Testis (tissue), 2 donors: ENCODE measurements around the gene SSNA1.

ENCODE experiments used
- POLR2A ChIP-seq: fragments of 450-650 bp; IDR thresholded peaks from one replicate; pipeline ENCODE4 v1.6.1; 2017; ENCODE audit warnings: antibody characterized with exemption, mild to moderate bottlenecking, moderate library complexity
- TF ChIP-seq, protein P1 (sequence below), 3 experiments: fragments of 450-650 bp in 2 of 3; fragments of 200-600 bp in 1 of 3; sonication (generic) in 1 of 3; IDR thresholded peaks; one replicate each; pipeline ENCODE4 v1.5.1; 2016 to 2019; ENCODE audit warnings: antibody characterized with exemption in 3 of 3, mild to moderate bottlenecking in 2 of 3, moderate library complexity in 1 of 3

DNA sequence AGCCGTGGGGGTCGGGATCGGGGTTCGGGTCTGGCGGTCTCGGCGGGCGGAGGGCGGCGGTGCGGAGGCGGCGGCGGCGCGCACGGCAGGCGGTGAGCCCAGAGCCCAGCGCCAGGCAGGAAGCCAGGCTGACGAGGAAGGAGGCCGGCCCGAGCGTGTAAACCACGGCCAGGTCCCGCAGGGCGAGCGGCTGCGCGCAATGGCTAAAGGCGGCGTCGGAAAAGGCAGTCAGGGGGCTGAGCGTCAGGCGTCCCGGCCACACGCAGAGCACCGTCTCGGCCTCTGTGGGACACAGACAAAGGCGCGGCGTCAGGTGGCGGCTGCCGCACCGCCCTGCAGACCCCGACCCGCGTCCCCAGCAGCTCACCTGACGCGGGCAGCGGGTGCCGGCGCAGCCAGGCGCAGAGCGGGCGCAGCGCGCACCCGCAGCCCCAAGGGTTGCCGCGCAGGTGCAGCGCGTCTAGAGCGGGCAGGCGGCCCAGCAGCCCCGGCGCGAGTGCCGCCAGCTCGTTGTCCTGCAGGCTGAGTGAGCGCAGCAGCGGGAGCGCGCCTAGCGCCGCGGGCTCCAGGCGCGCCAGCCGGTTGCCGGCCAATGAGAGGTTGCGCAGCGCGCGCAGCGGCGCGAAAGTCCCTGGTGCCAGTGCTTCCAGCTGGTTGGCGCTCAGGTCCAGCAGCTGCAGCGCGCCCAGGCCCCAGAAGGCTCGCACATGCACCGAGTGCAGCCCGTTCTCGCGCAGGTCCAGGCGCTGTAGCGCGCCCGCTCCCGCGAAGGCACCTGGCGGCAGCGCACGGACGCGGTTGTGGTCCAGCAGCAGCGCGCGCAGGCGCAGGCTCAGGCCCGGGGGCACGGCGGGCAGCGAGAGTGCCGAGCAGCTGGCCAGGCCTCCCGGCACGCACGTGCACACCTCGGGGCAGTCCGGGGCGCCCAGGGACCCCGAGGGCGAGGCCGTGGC lies 19.3 kb upstream of the SSNA1 start:
- TF ChIP-seq, protein P1, sequence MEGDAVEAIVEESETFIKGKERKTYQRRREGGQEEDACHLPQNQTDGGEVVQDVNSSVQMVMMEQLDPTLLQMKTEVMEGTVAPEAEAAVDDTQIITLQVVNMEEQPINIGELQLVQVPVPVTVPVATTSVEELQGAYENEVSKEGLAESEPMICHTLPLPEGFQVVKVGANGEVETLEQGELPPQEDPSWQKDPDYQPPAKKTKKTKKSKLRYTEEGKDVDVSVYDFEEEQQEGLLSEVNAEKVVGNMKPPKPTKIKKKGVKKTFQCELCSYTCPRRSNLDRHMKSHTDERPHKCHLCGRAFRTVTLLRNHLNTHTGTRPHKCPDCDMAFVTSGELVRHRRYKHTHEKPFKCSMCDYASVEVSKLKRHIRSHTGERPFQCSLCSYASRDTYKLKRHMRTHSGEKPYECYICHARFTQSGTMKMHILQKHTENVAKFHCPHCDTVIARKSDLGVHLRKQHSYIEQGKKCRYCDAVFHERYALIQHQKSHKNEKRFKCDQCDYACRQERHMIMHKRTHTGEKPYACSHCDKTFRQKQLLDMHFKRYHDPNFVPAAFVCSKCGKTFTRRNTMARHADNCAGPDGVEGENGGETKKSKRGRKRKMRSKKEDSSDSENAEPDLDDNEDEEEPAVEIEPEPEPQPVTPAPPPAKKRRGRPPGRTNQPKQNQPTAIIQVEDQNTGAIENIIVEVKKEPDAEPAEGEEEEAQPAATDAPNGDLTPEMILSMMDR (IDR thresholded peaks at IDR 0.05): no peak
- no peak for TF ChIP-seq POLR2A
